ENCODE data around the gene CDH4. TPM values are rescaled to one million over a fixed set of nuclear protein-coding genes. Genes with fewer than 3 reads are reported as not detected.

The CDH4 gene
- total and polyA plus RNA-seq, 2 of the 4 experiments (the other 2 are of a cell fraction) = 1.6 to 3.5 TPM

DNA sequence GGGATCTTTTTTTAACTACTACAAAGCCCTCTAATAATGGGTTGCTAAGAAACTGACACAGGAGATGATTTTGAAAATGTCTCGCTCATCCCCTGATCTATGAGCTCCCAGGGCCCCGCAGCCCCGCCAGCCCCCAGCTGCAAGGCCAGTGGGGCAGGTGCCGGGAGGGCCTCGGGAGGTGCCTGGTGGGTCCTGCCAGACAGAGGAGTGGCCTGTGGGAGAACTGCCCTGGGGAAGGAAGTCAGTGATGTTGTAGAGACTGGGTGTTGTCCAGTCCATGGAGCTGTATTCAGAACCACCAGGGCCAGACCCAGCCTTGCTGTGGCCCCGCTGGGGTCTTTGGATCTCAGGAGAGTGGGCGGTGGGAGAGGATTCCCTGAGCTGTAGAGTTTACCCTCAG is 554.9 kb downstream of the CDH4 start:
- Histone ChIP-seq H4K8ac (ENCODE audit: low read depth in 2 of 2, low read length in 2 of 2) (no peak overlapping the region), H2AK5ac (ENCODE audit: low read depth, low read length) (no peak overlapping the region), H2AFZ (replicated peaks; ENCODE audit: low read length, poor library complexity) (no peak overlapping the region), H3K18ac (ENCODE audit: low read depth, low read length) (no peak overlapping the region), H3K23ac (ENCODE audit: low read depth, low read length) (no peak overlapping the region), H3K9ac (ENCODE audit: low read depth, low read length) (no peak overlapping the region), H2AK9ac (replicated peaks; ENCODE audit: low read depth, low read length, poor library complexity) (no peak overlapping the region), H2BK5ac (ENCODE audit: low read depth, low read length, poor library complexity, severe bottlenecking) (no peak overlapping the region), H3K4me3 (ENCODE audit: insufficient read depth, low read depth, low read length) (no peak overlapping the region), H3K79me1 (ENCODE audit: low read depth in 1 of 2, low read length in 2 of 2) (no peaks in the 10 kb centered on the region), H3K36me3 (ENCODE audit: control insufficient read depth, insufficient read depth, low read length) (no peaks in the 10 kb centered on the region), H3K56ac (ENCODE audit: extremely low read depth, insufficient read depth, low read length) (no peak overlapping the region), H2BK20ac (ENCODE audit: low read depth, low read length) (no peak overlapping the region), H3K4me2 (ENCODE audit: low read depth, low read length) (no peak overlapping the region), H3K14ac (replicated peaks; ENCODE audit: low read depth, low read length) (no peak overlapping the region), H2BK15ac (ENCODE audit: low read depth, low read length) (no peak overlapping the region), H3K4ac (ENCODE audit: low read depth, low read length) (no peak overlapping the region), H3K9me3 (ENCODE audit: control insufficient read depth, insufficient read depth, low read length) (no peaks in the 10 kb centered on the region), H4K5ac (ENCODE audit: low read depth, low read length) (no peak overlapping the region), H3K27ac (ENCODE audit: insufficient read depth, low read length) (no peak overlapping the region), H4K20me1 (ENCODE audit: insufficient read depth, low read length) (no peaks in the 10 kb centered on the region), H3K27me3 (ENCODE audit: control insufficient read depth, insufficient read depth, low read length) (peaks cover 14% of the 10 kb centered on the region; the same call in 1 of the 2 replicates), H3K4me1 (ENCODE audit: control insufficient read depth, insufficient read depth, low read length) (no peaks in the 10 kb centered on the region), H3K9me1 (ENCODE audit: insufficient read depth, low read length) (no peaks in the 10 kb centered on the region), H4K91ac (ENCODE audit: insufficient read depth, low read depth, low read length) (no peak overlapping the region), H2BK120ac (ENCODE audit: low read depth, low read length) (no peak overlapping the region)
- ChIA-PET POLR2A (ENCODE audit: unreplicated experiment) (no interaction called here), CTCF (no interaction called here)
- ATAC-seq (ENCODE audit: low read depth) (no peak), DNase-seq (no peak)
- no TSS peak for BruUV-seq (replicated peaks)
- WGBS, 2 experiments (ENCODE audit: extremely low coverage in 2 of 2, insufficient read length in 1 of 2) = 75% methylated on average over 3 of the region's 7 CpGs; no CpG with 5 or more reads in 1 of the 2 experiments
- intact Hi-C loops (cut with micrococcal nuclease) (no loop called here), in situ Hi-C loops (cut with MboI; ENCODE audit: low sequenced_read_pairs) (no loop called here), dilution Hi-C loops (cut with HindIII; ENCODE audit: low sequenced_read_pairs, unreplicated experiment) (no loop called here)
- TF ChIP-seq RAD21 (IDR thresholded peaks at IDR 0.05; ENCODE audit: low read length) (no peak), ELK1 (IDR thresholded peaks at IDR 0.05; ENCODE audit: borderline replicate concordance, low read depth, low read length) (no peak), CHD1 (IDR thresholded peaks at IDR 0.05; ENCODE audit: low read depth, low read length) (no peak), CEBPB (IDR thresholded peaks at IDR 0.05; ENCODE audit: low read depth, low read length) (no peak), MXI1 (IDR thresholded peaks at IDR 0.05; ENCODE audit: borderline replicate concordance, low read depth, low read length) (no peak), NFE2L2 (IDR thresholded peaks at IDR 0.05; ENCODE audit: low read depth, low read length) (no peak), POLR2A (IDR thresholded peaks at IDR 0.05; ENCODE audit: low read depth, low read length) (no peak), MAFK (IDR thresholded peaks at IDR 0.05; ENCODE audit: low read depth, low read length) (no peak), FOS (IDR thresholded peaks at IDR 0.05; ENCODE audit: low read depth, low read length) (no peak), MAZ (IDR thresholded peaks at IDR 0.05; ENCODE audit: borderline replicate concordance, low read depth, low read length) (no peak), RFX5 (IDR thresholded peaks at IDR 0.05; ENCODE audit: low read depth, low read length) (no peak), RCOR1 (IDR thresholded peaks at IDR 0.05; ENCODE audit: insufficient replicate concordance, low read length) (no peak), BHLHE40 (IDR thresholded peaks at IDR 0.05; ENCODE audit: low read depth, low read length) (no peak), SMC3 (IDR thresholded peaks at IDR 0.05; ENCODE audit: low read depth, low read length) (no peak)
- TF ChIP-seq, protein P1, sequence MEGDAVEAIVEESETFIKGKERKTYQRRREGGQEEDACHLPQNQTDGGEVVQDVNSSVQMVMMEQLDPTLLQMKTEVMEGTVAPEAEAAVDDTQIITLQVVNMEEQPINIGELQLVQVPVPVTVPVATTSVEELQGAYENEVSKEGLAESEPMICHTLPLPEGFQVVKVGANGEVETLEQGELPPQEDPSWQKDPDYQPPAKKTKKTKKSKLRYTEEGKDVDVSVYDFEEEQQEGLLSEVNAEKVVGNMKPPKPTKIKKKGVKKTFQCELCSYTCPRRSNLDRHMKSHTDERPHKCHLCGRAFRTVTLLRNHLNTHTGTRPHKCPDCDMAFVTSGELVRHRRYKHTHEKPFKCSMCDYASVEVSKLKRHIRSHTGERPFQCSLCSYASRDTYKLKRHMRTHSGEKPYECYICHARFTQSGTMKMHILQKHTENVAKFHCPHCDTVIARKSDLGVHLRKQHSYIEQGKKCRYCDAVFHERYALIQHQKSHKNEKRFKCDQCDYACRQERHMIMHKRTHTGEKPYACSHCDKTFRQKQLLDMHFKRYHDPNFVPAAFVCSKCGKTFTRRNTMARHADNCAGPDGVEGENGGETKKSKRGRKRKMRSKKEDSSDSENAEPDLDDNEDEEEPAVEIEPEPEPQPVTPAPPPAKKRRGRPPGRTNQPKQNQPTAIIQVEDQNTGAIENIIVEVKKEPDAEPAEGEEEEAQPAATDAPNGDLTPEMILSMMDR (conservative IDR thresholded peaks at IDR 0.05; ENCODE audit: low read depth, low read length) = no peak
- TF ChIP-seq, protein P2, sequence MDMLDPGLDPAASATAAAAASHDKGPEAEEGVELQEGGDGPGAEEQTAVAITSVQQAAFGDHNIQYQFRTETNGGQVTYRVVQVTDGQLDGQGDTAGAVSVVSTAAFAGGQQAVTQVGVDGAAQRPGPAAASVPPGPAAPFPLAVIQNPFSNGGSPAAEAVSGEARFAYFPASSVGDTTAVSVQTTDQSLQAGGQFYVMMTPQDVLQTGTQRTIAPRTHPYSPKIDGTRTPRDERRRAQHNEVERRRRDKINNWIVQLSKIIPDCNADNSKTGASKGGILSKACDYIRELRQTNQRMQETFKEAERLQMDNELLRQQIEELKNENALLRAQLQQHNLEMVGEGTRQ (IDR thresholded peaks at IDR 0.05; ENCODE audit: low read depth, low read length) = no peak

All from IMR-90 (cell line).